ENCODE data around the gene ACOX1. TPM values are rescaled to one million over a fixed set of nuclear protein-coding genes. Genes with fewer than 3 reads are reported as not detected.
A peak's percentile ranks its signal among the peaks of the same experiment; 100 is the strongest.

Gene ACOX1
- total and polyA plus RNA-seq, 2 of the 13 experiments (the other 11 are each of a cell fraction or from before 2014, with no cell fraction given): 86.4 to 120 TPM

- TF ChIP-seq ZMYM2 (CRISPR knock-in tag; IDR thresholded peaks at IDR 0.05) (no peak), CTCF (CRISPR knock-in tag; IDR thresholded peaks at IDR 0.05) (0 out of 2 replicates have a peak, but pooled peaks have one; percentile 3), RCOR2 (CRISPR knock-in tag; IDR thresholded peaks at IDR 0.05) (no peak), KLF13 (CRISPR knock-in tag; IDR thresholded peaks at IDR 0.05) (no peak), TEAD3 (CRISPR knock-in tag; optimal IDR thresholded peaks at IDR 0.05; ENCODE audit: borderline replicate concordance) (no peak), RERE (CRISPR knock-in tag; IDR thresholded peaks at IDR 0.05; ENCODE audit: low read depth) (no peak), ZFP36L1 (CRISPR knock-in tag; IDR thresholded peaks at IDR 0.05) (no peak), YEATS2 (CRISPR knock-in tag; IDR thresholded peaks at IDR 0.05; ENCODE audit: borderline replicate concordance) (no peak), THAP9 (CRISPR knock-in tag; IDR thresholded peaks at IDR 0.05; ENCODE audit: borderline replicate concordance) (no peak), ZNF343 (CRISPR knock-in tag; IDR thresholded peaks at IDR 0.05) (no peak), KLF9 (CRISPR knock-in tag; IDR thresholded peaks at IDR 0.05; ENCODE audit: low read depth) (no peak), ARNT (IDR thresholded peaks at IDR 0.05) (no peak), NR3C1 (CRISPR knock-in tag; IDR thresholded peaks at IDR 0.05) (no peak), LRRFIP1 (CRISPR knock-in tag; conservative IDR thresholded peaks at IDR 0.05) (no peak), ZNF501 (CRISPR knock-in tag; IDR thresholded peaks at IDR 0.05) (peak; percentile 46; the same call in 1 of the 2 replicates), ZNF720 (CRISPR knock-in tag; IDR thresholded peaks at IDR 0.05) (no peak), CENPBD1 (CRISPR knock-in tag; IDR thresholded peaks at IDR 0.05; ENCODE audit: borderline replicate concordance, low read depth) (no peak)
These were observed 84.8 kb downstream of the ACOX1 start (continued) for GRCh38 chr17:75894049-75894733.
